A549 treated with Hydrocortisone at 1 μM for 4 hours (cell line): ENCODE results near the gene MYO7B. TPM values are rescaled to one million over a fixed set of nuclear protein-coding genes. Genes with fewer than 3 reads are reported as not detected.

ENCODE experiments used
- total RNA-seq: library from RNA; stranded (reverse); fragments of 200-300 nt; extraction: Qiagen RNA extraction; gene quantifications from 5 replicates; pipeline ENCODE4 v1.2.3, GENCODE V29; 2022

Gene MYO7B
- 0.12 to 0.31 TPM (median 0.21 TPM) in 5 replicates for total RNA-seq

DNA sequence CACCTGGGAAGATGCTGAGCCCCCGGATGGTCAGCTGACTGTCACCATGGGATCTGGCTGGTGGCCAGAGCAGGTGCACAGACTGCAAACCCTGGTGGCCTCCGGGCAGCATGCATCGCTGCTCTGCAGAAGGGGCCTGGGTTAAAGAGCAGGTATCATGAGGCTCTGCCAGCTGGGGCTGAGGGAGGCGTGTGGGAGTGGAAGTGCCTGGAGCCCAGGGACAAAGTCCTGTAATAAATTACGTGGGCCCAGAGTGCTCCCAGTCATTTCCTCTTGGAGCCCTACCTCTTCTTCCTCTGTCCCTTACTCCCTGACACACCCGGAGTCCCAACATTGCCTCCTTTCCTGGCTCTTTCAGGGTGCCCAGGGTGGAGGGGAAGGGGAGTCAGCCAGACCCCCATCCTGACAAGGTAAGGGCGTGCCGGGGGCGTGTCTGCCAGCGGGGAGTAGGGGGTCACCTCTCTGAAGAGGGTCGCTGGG is at the start of gene MYO7B:
Gene MYO7B (plus strand): TSS at position 262 of the 480 bp plus-strand sequence. CDS start 24,040 bp downstream, outside the sequence.

DNA sequence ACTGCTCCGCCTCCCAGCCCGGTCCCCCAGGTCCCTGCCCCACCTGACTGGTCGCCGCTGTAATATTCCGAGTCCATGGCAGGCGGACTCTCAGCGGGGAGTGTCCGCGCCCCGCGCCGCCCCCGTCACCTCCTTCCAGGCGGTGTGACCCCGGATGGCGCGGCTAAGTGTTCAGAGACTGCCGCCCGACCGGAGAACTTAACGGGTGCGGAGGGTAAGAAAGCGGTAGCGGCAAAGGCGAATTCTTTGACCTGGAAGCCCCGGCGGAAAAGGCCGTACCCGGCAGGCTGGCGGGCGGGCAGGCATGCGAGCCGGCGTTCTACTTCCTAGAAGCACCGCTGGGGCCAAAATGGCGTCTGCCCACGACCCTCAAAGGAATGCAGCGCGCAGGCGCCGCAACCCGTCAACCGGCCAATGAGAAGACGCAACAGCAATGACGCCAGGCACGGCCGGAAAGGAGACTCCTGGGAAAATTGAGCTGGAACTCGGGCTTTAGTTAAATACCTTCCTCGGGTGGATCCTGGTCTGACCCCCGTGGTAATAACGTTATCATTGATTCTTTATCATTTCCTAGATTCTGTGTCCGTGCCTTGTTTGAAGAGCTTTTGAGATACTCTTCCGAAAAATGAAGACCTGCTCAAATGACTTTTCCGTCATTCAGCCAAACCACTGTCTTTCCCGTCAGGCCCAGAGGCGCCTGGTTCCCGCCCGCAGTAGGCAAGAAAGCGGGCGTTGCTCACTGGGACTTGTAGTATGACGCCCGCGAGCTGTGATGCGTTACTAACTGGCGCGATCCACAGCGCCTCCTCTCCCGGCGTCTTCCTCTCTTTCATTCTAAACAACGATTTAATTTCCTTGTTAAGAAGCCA is 9.1 kb upstream of the MYO7B start, which contains the start of gene IWS1:
Gene IWS1 (minus strand): TSS at position 358 of the 869 bp plus-strand sequence. CDS start 281 bp downstream, at position 77.

DNA sequence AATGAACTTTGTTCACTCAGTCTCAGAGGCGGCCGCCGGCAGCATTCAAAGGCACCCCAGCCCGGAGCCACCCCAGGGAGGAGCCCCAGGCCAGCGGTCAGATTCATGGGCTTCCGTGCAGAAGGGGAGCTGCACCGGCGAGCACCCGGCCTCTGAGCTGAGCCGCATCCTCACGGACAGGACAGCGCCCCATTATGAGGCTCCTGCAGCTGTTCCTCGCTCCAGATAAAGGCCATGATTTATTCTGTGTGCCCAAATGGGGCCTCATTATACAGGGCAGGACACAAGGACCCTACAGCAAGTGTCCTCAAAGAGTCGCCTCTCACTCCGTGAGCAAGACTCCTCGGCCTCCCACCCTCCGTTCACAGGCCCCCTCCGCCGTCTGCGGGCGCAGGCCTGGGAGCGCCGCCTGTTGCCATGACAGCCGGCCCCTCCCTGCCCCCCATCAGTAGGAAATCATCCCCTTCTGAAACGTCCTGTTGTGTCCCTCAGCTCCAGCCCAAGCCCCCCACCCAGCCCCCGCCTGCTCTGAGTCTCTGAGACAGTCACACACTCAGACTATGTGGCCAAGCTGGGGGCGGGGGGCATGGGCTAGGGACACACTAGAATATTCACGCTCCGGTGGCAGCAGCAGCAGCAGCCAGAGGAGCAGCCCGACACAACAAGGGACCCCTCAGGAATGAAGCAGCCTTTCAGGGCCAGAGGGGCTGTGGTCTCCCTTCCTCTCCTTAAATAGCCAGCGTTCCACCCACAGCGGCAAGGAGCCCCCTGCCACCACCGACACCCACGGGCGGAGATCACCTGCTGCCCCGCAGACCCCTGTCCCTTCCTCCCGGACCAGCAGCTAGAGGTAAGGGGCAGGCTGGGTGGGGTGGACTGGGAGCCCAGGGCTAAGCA is 110.2 kb downstream of the MYO7B start, which contains the start of gene GPR17:
Gene GPR17 (plus strand): TSS at position 759 of the 897 bp plus-strand sequence. CDS start 4,583 bp downstream, outside the sequence.

DNA sequence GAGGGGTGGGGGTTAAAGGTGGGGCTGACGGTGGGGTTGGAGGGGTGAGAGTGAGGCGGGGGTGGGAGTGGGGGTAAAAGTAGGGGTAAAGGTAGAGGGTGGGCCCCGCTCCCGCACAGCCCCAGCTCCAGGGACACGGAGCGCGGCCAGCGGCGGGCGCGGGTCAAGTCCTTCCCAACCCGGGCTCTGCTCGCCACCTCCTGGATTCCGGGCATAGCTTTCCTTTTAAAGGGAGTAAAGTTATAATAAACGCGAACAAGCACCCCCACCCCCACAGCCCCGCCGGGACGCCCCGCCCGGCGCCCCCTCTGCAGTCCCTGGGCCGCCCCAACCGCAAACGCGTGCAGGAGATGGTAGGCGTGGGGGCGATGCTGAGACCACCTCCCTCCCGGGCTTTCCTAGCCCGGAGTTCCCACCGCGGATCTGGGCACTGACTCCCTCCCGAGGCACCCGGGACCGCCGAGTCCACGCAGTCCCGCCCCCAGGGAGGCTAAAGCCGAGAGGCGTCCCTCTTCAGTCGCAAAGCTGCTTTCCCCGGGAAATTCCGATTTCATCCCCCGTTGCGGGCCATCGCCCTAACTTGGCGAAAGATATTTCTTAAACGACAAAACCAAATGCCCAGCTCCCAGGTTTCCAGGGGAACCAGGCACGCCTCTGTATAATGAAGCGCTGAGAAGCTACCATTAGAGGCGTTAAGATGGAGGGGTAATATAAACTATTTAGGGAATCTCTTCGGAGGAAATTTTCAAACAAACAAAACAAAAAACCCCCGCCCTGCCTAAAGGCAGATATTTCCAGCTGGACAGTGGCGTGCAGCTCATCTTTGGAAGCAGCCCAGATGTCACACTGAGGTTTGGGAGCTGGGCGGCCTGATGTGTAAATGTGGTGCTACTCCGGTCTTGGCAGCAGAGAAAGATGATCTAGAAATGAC is 140.1 kb downstream of the MYO7B start, which contains the start of gene LIMS2:
Gene LIMS2 (minus strand): TSS at position 200 of the 931 bp plus-strand sequence. CDS start 506 bp downstream, outside the sequence.

Other genes with a start within 250 kb of the MYO7B start
- gene ERCC3, start 241.5 kb upstream of the MYO7B start, total RNA-seq, result 39.2 to 48.3 TPM (median 42.6 TPM) in 5 replicates
- 11.6 to 21.5 TPM (median 20.2 TPM) in 5 replicates for gene MAP3K2, start 147.7 kb upstream of the MYO7B start, total RNA-seq
- gene PROC, start 117.3 kb upstream of the MYO7B start, total RNA-seq, result 4.1 to 5.5 TPM (median 4.7 TPM) in 5 replicates
- 34.5 to 47.8 TPM (median 38.7 TPM) in 5 replicates for gene IWS1, start 9.2 kb upstream of the MYO7B start, total RNA-seq
- gene GPR17, start 110.5 kb downstream of the MYO7B start, total RNA-seq, result 0.11 TPM in 1 of 5 replicates, not detected in the others
- gene LIMS2, start 139.8 kb downstream of the MYO7B start, total RNA-seq, result 6.3 to 9.8 TPM (median 6.4 TPM) in 5 replicates
- 4.4 to 6.0 TPM (median 5.5 TPM) in 5 replicates for gene SFT2D3, start 165.8 kb downstream of the MYO7B start, total RNA-seq